Stimulated activated CD4-positive, alpha-beta T cell treated with anti-CD3 and anti-CD28 coated beads, Interleukin-15, amount 100 ng/mL, for 48 hours (primary cell): ENCODE data around the gene MLXIP.

Source experiments
- DNase-seq, 2 donors: peaks; one replicate each; pipeline ENCODE4 v3.0.0-alpha.2; 2020; ENCODE audit warnings: low read depth in 2 of 2

Gene MLXIP

GRCh38 chr12:122079033-122079531 lies 526 bp downstream of the MLXIP start:
- no peak for DNase-seq

DNA sequence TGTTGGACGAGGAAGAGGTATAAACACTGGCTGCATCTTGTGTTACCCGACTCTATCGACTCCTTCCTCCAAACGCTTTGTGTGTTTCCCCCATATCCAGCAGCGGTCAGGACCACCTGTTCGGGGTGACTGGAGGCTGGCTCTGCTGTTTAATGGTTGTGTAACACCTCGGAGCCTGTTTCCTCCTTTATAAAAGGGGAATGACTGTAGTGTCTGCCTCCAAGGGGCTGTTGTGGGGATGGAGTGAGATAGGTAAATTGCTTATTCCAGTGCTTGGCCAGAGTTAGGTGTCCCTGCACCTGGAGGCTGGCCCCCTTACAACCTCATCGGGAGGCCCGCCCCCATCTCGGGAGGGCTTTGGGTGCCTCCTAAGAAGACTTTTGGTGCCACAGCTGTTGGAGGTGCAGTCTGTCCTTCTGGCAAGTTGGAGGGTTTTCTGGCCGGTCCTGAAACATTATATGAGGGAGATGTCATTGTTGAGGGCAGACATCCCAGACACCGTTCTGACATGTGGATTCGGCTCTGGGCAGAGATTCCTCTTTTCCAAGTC lies 1.1 kb downstream of the MLXIP start:
- DNase-seq = no peak

- DNase-seq = no peak
These were observed 1.9 kb downstream of the MLXIP start for GRCh38 chr12:122080149-122081082.

GRCh38 chr12:122081083-122081696 lies 2.6 kb downstream of the MLXIP start:
- no peak for DNase-seq

DNA sequence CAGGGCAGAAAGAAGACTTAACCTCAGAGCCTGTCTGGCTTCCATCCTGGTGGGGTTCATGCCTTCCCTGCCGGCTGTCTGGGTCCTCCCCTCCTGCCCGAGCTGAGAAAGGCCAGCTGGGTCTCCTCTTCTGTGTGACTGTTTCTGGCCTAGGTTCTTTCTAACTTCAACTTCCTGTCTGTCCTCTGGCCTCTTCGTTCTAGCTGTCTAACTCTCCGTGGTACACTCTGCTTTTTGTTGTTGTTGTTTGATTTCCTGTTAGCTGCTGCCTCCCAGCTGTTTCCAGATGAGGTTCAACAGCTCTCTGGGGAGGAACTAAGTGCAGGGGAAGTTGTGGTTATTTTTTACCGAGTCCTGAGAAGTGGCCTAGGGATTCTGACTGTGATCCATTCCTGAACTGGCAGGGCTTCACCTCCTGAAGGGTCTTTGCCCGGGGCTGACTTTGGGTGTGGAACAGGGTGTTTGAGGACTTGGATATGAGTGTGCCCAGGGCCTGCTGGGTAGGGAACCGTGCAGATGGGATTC lies 3.2 kb downstream of the MLXIP start:
- no peak for DNase-seq

DNA sequence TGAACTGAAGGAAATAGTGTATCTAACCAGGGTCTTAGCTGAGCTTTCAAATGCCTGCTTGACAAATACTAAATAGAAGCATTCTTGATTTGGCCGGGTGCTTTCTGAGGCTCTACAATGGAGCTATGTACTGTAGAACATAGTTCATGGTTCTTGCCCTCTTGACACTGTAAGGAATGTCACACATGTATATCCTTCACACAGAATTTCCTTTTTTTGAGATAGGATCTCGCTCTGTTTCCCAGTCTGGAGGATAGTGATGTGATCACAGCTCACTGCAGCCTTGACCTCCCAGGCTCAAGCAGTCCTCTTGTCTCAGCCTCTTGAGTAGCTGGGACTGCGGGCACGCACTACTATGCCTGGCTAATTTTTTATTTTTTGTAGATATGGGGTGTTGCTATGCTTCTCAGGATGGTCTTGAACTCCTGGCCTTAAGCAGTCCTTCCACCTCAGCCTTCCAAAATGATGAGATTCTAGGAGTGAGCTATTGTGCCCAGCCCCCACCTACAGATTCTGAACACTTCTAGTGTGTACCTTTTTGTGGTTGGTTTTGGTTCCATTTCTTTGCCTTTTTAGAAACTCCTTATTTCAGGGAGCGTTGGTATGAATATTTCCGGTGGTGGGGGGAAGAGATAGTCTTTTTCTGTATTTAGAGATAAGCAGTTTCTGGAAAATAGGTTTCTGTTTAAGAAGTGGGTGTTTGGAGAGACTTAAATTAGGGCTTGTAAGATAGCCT lies 4.2 kb downstream of the MLXIP start:
- DNase-seq = no peak

DNA sequence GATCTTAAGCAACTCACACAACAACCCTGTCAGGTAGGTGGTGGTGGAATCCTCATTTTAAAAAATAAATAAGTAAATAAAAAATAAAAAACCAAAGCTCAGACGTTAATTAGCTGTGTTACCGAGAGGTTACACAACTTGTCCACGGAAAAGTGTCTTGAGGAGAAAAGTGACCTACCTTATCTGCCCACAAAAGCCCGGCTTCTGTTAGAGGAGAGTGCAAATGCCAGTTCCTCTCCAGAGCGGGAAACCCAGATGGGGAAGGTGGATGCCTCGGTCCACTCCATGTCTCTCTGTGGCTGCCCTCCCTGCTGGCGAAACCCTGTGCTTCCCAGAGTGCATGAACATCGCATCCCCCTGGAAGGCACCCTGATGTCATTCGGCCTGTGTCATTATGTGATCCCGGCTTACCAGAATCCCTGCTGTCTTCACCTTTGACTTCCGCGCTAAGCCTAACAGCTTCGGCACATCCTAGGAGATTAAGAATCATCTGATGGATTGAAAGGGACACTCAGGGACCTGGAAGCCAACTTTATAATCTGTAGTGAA lies 6.4 kb downstream of the MLXIP start:
- DNase-seq = no peak

DNA sequence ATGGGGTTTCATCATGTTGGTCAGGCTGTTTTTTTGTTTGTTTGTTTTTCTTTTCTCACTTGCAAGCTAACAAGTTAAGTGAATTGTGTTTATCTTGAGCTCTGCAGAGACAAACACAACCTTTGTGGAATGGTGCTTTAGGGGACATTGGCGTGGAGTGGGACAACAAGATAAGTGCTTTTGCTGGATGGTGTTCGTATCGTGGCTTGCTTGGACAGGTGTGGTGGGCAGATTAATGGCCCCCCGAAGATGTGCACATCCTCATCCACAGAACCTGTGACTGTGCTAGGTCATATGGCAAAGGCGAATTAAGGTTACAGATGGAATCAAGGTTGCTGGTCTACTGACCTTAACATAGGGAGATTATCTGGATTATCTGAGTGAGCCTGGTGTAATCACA lies 7.0 kb downstream of the MLXIP start:
- no peak for DNase-seq

DNA sequence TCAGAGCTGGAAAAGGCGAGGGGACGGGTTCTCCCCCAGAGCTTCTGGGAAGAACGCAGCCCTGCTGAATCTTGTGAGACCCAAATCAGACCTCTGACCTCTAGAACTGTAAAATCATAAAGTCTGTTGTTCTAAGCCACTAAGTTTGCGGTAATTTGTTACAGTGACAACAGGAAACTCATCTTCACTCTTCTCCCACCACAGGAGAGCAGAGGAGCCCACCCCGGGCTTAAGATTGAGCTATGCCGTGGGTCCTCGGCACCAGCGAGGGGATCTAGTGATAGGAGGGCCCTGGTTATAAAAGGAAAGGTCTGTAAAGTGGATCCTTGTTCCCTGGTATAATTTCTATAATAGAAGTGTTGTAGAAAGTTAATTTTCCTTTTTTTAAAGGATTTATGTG lies 7.6 kb downstream of the MLXIP start:
- no peak for DNase-seq

DNA sequence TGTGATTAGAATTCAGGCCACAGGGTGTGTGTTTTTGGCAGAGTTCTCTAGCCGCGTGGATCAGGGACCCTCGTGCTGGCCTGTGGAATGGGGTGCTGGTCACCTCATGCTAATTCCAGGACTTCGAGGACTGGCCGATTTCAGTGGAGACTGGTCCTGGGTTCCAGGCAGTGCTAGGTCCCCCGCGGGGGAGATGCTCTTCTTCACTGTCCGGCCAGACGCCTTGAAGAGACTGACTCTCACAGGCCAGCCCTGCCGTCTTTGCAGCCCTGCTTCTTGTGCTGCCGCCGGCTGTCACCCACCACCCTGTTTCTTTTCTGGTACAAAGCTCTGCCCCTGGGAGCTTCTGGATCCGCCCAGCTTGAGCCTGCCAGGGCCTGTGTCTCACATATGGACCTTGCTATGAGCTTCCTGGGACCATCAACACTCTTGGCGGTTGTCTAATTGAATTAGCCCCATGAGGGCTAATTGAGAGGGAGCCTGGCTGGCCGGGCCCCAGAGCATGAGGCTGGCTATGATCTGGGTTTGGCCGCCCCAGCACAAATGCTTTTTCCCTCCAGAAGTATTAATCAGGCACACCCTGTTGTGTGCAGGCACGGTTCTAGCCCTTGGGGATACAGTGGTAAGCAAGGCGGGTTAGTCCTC lies 8.2 kb downstream of the MLXIP start:
- no peak for DNase-seq

GRCh38 chr12:122087431-122088178 lies 9.0 kb downstream of the MLXIP start:
- no peak for DNase-seq

DNA sequence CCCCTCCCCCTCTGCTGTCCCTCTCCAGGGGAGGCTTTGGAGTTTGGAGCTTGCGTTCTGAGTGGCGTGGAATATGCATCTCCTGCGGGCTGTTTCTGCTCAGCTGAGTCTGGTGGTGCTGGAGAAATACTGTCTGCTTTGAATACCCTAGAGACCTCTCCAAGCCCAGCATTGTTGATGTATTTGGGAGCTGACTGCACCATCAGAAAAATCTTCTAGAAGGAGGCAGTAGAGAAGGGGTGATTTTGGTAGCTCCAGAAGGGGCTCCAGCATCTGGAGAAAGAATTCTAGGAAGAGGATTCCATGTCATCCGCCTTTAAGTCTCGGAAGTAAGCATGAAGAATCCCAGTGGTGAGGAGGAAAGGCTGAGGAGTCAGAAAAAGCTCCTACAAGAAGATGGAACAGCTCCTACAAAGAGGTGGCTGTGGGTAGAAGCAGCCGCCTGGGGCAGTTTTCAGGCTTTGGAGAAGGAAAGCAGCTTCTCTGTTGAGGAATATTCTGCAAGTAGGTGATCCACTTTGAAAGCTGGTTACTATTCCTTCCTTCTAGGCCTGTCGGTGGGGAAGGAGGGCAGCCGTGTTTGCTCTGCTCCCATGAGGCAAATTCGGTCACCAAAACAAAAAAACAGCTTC lies 9.7 kb downstream of the MLXIP start:
- DNase-seq = no peak

DNA sequence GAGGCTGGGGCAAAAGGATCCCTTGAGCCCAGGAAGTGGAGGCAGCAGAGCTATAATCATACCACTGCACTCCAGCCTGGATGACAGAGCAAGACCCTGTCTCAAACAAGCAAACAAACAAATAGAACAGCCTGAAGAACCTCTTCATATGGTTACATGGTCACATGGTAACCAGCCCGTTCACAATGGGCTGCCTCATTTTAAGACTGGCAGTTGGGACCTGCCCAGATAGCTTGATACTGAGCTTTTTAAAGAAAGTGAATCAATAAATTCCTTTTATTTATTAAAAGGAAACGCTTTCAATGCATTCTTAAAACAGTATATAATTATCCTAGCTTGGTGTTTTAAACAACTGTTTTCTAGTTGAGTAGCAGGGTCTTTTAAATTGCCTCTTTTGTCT lies 10.5 kb downstream of the MLXIP start:
- no peak for DNase-seq

GRCh38 chr12:122090759-122091515 lies 12.4 kb downstream of the MLXIP start:
- DNase-seq = no peak

DNA sequence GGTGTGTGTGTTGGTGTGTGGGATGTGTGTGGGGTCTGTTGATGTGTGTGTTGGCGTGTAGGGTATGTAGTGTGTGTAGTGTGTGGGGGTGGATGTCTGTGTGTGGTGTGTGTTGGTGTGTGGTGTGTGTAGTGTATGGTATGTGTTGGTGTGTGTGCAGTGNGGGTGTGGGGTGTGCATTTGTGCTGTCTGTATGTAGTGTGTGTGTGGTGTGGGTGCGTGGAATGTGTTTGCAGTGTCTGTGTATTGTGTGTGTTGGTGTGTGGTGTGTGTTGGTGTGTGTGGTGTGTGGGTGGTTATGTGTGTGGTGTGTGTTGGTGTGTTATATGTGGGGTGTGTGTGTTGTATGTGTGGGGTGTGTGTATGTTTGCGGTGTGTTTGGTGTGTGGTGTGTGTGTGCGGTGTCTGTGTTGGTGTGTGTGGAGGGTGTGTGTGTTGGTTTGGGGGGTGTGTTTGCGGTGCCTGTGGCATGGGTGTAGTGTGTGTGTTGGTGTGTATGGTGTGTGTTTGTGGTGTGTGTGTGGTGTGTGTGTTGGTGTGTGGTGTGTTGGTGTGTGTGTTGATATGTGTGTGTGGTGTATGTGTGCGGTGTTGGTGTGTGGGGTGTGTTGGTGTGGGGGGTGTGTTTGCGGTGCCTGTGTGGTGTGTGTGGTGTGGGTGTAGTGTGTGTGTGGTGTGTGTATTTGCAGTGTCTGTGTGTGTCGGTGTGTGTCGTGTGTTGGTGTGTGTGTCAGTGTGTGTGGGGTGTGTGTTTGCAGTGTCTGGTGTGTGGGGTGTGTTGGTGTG lies 14.7 kb downstream of the MLXIP start:
- DNase-seq = no peak

- no peak for DNase-seq
These were observed 15.7 kb downstream of the MLXIP start for GRCh38 chr12:122094137-122094734.

DNA sequence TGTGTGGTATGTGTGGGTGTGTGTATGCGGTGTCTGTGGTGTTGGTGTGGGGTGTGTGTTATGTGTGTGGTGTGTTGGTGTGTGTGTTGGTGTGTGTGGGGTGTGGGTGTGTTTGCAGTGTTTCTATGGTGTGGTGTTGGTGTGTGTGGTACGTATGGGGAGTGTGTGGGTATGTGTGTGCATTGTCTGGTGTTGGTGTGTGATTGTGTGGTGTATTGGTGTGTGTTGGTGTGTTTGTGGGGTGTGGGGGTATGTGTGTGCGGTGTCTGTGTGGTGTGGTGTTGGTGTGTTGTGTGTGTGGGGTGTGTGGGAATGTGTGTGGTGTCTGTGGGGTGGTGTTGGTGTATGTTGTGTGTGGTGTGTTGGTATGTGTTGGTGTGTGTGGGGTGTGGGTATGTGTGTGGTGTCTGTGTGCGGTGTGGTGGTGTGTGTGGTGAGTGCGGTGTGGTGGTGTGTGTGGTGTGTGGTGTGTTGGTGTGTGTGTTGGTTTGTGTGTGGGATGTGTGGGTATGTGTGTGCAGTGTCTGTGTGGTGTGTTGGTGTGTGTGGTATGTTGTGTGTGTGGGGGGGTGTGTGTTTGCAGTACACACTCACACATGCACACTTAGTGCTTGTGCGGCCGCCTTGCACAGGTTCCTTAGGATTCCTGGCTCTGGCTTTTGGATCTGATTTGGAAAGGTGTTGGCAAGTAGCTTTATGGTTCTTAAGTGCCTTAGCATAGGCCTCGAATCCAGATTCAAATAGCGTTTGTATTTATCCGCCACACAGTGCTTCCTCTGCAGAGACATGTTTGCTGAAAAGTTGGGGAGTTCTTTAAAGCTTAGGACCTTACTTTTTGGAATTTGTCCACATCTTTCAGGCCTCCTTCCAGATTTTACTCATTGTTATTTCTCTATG lies 16.4 kb downstream of the MLXIP start:
- no peak for DNase-seq
